Left renal cortex interstitium (tissue), 4 donors: ENCODE measurements around the gene HLA-DMB. TPM values are rescaled to one million over a fixed set of nuclear protein-coding genes. Genes with fewer than 3 reads are reported as not detected.

Experiments
- DNase-seq, 4 donors: peaks; one replicate each; pipeline ENCODE4 v3.0.0-alpha.2; 2013; ENCODE audit warnings: low read depth in 4 of 4, low spot score in 2 of 4, missing footprints in 1 of 4
- polyA plus RNA-seq, 4 donors: library from polyadenylated mRNA; unstranded; fragments of 120-200 nt; gene quantifications; one replicate each; pipeline ENCODE4 v1.2.1, GENCODE V29; 2013; ENCODE audit not compliant: insufficient read length in 4 of 4

The HLA-DMB gene
- polyA plus RNA-seq, 4 donors, result 67.0 to 71.1 (median 68.7) TPM

DNA sequence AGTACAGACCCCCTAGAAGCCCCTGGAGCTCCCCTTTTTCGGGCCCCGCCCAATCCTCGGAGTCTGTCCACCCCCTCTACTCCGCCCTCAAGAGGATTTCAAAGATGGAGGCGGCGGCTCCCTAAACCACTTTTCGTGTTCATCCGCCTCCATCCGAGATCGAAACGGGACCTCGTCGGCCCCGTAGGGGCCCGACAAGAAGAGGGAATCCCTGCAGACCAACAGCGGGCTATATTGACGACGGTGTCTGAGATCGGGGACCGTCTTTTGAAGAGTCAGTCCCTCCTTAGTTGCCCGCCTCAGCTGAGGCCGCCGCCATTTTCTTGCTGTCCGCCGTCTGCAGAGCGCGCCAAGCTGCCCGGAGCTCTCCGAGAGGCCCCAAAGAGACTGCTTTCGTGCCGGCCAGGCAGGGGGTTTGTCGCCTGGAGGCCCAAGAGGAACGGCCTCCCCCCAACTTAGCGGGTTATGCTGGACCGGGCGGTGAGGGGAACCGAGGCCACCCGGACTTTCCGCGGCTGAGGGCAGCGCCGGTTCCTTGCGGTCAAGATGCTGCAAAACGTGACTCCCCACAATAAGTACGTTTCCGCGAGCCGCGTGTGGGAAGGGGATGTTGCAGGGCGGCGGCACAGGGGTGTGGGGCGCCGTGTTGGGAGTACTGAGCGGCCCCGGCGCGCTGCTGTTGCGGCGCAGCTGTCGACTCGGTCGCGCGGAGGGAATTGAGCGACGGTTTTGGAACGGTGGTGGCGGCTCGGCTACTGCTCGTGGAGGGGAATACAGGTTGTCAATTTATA lies 31.7 kb upstream of the HLA-DMB start:
- peak in 1 of 4 donors; percentile 92 for DNase-seq

DNA sequence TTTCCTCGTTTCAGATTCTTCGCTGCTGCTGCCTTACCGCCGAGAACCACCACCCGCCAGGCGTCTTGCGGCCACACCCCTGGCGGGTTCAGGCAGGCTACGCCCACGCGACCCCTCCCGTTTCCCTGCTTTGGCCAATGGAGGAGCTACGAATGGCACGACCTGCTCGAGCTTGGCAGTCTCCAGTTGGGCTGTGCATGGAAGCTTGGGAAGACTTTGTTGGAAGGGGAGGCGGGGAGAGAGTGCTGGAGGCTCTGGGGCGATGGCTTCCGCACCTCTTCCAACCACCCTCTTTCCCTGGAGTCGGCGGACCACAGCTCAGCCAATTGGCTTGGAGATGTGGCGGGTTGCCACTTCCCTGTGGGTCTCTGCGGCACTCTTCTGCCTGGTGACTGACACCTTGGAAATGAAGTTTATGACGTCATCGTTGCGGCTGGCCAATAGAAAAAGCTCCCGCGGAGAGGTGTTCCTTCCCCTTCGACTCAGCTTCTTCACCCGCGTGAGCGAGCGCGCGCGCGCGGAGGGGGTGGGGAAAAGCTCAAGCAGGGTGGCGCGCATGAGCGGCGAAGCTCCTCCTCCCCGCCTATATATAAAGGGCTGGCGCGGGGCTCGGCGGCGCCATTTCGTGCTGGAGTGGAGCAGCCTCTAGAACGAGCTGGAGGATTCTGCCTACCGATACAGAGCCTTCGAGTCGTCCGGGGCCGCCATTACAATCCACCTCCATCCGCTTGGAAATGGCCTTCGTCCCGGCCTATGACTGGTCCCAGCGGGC lies 30.9 kb upstream of the HLA-DMB start:
- DNase-seq, result peak; percentile 100

DNA sequence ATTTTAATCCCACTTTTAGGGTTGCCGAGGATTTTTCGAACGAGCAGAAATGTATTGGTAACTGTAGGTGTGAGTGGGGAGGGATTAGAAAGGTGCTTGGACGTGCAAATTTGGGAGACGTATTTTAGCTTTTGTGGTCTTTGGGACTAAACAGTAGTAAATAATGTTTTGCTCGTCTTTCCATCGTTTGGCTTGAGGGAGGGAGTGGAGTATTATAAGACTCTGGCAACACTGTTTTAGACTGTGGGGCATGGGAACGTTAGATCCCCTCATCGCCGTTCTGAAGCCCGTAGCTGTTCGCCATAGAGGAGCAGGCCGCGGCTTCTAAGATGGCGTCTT lies 30.4 kb upstream of the HLA-DMB start:
- no peak for DNase-seq

DNA sequence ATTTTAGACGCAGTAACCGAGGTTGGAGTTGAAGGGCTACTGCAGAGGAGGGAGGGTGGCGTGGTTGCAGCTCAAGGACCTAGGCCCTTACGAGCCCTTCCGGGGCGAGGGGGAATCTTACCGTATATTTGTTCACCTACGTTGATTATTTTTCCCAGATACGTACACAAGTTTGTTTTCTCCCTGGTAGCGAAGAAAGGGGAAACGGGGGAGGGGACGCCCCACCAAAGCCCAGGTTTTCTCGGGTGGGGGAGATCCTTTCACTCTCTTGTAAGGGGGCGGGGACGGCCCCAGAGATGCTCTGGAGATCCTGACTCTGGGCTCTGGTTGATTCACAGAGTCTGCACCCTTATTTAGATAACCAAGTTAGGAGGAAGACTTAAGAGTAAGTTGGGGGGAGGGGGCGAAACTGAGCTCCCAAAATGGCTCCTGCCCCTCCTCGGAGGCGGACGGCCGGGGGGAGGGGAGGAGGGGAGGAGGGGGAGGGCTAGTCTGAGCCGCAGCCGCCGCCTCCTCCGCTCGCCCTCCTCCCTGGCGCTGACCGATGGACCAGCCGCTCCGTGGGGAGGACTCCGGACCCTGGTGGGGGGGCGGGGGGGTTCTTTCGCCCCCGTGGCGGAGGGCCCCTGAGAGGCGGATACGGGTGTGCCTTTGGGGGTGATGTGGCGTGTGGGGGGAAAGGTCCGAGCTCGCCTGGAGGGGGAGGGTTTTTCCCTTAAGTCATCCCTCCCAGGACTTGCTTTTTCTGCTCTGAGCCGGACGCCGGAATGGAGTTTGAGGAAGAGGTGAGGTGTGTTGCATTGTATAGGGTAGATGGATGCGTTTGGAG lies 29.8 kb upstream of the HLA-DMB start:
- peak in 3 of 4 donors; percentile 69 to 84 (median 82) for DNase-seq

DNA sequence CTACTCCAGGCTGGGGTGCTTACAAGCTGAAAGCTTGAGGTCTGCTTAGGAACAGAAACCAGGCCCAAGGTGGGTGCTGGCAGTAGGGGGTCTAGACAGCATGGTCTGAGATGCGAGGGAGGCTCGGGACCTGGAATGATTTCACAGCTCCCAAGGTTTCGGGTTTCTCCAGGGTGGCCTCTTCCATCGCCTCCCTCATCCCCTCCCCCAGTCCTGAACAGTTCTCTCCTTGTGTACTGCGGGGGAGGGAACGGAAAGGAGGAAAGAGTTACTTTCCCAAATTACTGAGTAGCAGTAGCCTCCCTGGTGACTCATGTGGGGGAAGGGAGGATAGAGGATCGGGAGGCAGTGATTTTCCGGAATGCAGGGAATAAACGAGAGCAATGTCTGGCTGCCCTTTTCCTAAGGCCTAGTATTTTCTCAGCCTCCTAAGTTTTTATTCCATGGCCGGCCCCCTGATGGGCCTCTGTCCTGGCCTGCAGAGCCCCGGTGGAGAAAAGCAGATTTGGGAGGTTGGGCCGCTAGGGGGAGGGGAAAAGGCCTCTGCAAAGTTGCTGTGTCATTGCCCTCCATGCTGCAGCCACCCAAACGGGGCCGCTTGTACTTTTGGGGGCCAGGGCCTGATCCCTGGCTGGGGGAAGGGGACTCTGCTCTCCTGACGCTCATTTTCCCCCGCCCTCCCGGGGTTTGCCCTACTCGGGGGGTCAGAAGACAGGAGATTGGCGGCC lies 29.0 kb upstream of the HLA-DMB start:
- DNase-seq, result peak in 3 of 4 donors; percentile 82 to 94 (median 91)

DNA sequence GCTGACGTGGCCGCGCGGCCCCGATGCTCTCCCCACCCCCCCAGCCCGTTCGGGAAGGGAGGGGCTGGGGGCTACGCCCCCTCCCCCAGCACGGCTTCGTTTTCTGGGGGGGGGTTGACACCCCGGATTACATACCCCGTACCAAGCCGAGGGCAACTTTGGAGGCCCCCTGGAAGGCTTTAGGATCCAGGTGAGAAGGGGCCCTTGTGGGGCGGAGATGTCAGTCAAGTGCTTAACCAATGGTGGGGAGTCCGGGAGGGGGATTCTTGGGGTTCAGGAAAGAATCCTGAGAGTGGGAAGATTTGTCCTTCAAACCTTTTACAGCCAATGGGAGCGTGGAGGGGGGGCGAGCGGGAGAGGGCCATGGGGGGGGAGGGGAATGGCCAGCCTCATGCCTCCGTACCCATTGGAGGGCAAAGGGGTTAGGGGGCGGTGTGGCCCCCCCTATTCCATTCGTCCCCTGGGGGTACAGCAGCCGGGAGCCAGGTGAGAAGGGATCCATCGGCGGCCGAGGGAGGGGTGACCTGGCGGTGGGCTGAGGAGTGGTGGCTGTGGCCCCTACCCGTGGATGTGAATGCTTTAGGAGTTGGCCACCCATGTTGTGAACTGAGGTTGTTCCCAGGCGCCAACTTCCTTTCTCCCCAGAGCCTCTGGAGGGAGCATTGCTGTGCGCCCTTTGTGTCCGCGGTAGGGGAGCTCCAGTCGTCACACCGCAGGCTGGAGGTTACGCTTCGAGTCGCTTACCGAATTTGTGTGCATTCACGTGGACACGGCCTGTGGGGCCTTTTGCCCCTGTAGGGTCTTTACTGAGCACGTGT lies 28.2 kb upstream of the HLA-DMB start:
- peak in 1 of 4 donors; percentile 67 for DNase-seq

DNA sequence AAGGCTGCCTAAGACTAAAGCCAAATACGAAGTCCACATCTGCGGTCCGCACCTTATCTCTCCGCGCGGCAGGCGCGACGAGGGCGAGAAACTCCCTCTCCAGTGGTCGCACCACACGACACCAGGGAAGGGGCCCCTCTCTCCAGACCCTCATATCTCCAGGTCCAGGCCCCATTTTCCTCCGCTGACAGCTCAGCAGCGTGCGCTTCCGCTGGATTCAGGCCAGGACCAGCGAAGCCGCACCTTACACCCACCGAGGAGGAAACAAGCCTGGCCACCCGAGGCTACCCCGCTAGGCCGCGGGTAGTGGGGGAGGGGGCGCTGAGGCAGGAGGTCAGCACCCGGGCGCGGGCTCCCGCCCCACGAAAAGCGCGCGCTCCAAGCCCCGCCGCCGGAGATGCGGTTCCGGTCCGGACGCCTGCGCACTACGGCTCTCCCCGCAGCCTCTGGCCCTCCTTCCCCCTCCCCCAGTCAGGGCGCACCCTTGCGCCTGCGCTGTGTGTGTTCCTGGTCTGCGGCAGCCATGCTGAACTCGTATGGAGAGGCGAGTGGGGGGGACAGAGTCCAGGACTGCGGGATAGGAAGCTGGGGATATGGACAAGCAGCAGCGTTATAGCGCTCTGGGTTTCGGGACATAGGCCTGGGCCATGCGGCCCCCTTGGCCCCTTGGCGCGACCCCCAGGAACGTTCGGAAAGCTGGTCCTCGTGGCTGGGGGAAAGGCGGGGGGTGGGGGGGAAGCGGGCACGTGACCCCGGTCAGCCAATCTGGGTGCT lies 27.5 kb upstream of the HLA-DMB start, which contains the start of gene BRD2:
BRD2 (plus strand) TSS at position 502 of the 774 bp plus-strand sequence. CDS start 4,305 bp downstream, outside the sequence.
- peak; percentile 95 to 98 (median 97) for DNase-seq

DNA sequence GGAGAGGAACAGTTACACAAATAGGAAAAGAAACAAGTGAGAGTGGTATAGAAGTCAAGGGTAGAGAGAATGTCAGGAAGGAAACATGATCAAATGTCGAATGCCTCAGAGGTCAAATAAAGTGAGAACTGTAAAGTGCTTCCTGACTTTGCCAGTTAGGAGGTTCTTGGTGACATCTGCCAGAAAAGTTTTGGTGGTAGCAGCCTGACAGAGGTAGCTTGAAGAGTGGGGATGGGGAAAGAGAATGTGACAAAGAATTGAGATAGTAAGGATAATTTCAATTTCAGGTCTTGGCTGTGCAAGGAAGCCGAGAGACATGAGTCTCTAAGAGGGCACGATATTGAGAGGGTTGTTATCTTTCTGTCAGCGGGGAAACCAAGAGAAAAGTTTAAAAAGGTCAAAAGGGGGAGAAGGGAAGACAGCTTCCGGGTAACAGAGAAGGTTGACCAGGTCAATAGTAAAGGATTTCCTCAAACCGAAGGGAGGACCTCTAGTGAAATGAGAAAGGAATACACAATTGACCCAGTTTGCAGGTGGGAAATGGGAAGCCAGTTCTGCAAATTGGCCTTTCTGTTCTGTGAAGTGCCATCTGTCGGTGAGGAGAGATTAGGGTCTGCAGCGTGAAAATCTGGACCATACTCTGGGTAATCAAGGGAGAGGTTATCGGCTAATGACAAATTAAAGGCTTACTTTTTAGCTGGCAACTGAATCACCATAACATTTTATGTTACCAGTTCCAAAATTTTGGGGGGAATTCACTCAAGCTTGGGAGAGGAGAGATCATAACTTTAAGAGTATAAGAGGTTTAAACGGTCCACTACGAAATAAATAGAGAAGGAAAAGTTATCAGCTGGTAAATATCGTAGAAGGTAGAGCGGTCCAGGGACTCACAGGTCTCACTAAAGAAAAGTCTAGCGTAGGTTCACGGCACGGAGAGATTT lies 26.6 kb upstream of the HLA-DMB start:
- DNase-seq, result no peak

DNA sequence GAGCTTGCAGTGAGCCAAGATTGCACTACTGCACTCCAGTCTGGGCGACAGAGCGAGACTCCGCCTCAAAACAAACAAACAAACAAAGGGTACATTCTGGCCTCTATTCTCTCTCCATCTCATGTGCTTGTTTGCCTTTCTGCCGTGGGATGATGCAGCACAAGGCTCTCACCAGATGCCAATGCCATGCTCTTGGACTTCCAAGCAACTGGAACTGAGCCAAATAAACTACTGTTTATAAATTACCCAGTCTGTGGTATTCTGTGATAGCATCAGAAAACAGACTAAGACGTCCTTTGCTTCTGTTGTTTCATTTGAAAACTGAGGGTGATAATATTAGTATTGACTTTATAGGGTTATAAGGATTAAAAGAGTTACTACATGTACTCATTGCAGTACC lies 23.9 kb upstream of the HLA-DMB start:
- DNase-seq, result no peak

DNA sequence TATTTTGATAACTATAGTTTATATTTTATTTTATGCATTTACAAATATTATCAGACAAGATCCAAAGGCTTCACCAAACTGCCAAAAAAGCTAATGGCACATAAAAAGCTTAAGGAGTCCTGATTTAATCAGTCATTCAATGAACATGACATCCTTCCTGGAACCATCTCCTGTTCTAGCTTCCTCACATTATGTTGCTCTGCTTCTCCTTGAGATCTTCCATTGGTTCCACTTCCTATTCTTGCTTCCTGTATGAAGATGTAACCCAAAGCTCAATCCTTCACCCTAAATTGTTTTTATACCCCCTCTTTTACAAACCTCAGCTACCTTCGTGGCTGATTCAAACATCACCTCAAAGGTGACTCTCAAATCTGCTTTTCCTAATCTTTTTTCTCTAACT lies 23.0 kb upstream of the HLA-DMB start:
- no peak for DNase-seq

DNA sequence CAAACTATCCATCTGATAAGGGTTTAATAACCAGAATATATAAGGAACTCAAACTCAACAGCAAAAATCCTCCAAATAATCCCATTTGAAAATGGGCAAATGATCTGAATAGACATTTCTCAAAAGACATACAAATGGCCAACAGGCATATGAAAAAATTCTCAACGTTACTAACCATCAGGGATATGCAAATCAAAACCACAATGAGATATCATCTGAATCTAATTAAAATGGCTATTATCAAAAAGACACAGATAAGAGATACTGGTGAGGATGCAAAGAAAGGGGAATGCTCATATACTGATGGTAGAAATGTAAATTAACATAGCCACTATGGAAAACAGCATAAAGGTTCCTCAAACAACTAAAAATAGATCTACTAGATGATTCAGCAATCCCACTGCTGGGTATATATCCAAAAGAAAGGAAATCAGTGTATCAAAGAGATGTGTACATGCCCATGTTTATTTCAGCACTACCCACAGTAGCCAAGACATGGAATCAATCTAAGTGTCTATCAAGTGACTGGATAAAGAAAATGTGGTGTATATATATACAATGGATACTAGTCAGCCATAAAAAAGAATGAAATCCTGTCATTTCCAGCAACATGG lies 21.5 kb upstream of the HLA-DMB start:
- DNase-seq, result no peak

DNA sequence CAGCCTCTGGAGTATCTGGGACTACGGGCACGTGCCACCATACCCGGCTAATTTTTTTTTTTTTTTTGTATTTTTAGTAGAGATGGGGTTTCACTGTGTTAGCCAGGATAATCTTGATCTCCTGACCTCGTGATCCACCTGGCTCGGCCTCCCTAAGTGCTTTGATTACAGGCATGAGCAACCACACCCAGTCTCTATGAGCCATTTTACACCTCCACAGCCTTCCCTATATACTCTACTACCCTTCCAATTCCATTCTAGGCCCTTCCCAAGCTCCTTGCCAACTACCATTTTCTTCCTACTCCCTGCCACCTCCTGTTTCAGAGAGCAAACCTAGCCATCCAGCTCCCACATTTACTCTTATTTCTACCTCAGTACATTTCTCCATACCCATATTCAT lies 19.7 kb upstream of the HLA-DMB start:
- DNase-seq, result no peak

DNA sequence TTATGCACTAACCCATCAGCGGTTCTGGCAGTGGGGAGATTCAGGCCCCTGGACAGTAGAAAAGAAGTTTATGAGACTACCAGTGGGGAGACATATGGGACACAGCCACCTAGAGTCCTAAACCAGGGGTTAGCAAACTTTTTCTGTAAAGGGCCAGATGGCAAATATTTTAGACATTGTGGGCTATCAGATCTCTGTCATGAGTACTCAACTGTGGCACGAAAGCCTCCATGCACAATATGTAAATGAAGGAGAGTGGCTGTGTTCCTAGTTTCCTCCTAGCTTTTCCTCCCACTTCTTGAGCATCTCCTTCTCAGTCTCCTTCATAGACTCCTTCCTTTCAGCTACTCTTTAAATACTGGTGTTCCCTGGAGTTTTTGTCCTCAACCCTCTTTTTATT lies 15.3 kb upstream of the HLA-DMB start:
- no peak for DNase-seq

DNA sequence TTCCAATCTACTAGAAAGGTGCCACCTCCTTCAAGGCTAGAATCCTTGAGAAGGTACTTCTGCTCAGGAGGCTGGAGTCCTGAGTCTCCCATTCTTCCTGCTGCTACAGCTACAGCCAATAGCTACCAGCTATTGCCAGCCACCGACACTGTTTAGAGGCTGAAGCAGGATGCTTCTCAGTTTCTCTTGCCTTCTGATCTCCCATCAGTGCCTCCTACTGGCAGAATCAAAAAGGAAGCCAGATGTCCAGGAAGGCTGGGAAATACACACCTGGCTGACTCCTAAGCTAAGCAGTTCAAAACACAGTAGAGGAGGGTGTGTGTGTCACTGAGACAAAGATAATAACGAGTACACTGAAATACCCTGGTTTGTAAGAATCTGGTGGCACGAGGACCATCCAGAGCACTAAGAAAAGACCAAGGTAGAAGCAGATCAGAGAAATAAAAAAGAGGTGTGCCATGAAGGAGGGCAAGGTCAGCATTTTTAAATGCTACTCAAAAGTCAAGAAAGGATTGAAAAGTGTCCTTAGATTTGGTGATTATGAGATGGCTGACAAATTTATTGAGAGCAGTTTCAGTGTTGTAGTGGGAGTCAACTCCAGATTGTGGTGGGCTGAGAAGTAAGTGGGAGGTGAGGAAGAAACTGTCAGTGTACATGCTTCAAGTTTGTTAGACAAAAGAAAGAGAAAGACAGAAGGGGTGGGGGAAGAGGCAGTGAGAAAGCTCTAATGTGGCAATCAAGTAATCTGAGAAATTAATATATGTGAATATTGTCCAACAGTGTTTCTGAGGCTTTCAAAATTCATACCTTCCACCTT lies 14.4 kb upstream of the HLA-DMB start:
- DNase-seq, result no peak

DNA sequence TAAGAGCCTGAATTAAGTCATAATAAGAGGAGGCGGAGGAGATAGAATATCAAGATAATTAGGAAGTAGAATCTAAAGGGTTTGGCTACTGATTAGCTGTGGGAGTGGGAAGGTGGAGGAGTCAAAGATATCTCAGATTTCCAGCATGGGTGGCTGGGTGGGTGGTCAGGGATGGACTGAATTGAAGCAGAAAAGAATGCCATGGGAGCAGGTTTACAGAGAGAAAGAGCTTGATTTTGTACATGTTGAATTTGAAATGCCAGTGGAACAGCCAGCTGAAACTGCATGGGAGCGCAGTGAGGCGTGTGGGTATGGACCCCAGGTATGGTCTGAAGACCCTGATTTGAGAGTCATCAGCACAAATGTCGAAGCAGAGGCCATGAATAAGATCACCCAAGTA lies 13.4 kb upstream of the HLA-DMB start:
- no peak for DNase-seq

DNA sequence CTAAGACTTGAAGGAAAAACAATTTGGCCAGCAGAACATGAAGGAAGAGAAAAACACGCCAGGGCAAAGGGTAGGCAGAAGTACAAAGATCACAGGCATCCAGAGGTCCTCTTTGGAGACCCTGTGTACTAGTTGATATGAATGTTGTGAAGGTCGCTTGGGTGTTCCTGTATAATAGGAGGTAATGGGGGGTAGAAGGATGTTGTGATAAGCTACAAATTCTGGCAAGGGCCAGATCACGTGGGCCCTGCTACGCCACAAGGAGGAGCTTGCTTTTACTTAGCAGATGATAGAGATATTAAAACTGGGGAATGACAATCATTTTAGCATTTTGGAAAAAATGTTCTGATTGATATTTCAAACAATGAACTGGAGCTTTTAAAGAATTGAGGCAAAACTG lies 12.9 kb upstream of the HLA-DMB start:
- DNase-seq, result no peak
